Measurements from ENCODE around the gene IL22.
A peak's percentile ranks its signal among the peaks of the same experiment; 100 is the strongest.
"Not testable (repeated sequence)": the region's sequence is repeated elsewhere in the genome, so short reads cannot be mapped to it uniquely, and the experiment has no call there.

The IL22 gene

GRCh38 chr12:68225576-68226476, 27.6 kb downstream of the IL22 start, which contains the start of gene IL26:
TSS of gene IL26 (minus strand) at chr12:68225810. CDS start at chr12:68225756, 54 bp downstream.
- DNase-seq, result no peak

- no peak for DNase-seq
Measured at GRCh38 chr12:68224613-68225285, 28.7 kb downstream of the IL22 start.

- peak; percentile 83 for DNase-seq
Measured at GRCh38 chr12:68223067-68223747, 30.2 kb downstream of the IL22 start.

- DNase-seq, result no peak
Measured at GRCh38 chr12:68222326-68222725, 31.1 kb downstream of the IL22 start.

- no peak for DNase-seq
Measured at GRCh38 chr12:68221497-68221896, 31.9 kb downstream of the IL22 start.

- no peak for DNase-seq
Measured at GRCh38 chr12:68210875-68211274, 42.5 kb downstream of the IL22 start.

- DNase-seq, result not testable (repeated sequence)
Measured at GRCh38 chr12:68209048-68209728, 44.2 kb downstream of the IL22 start.

- no peak for DNase-seq
Measured at GRCh38 chr12:68207276-68207675, 46.1 kb downstream of the IL22 start.

GRCh38 chr12:68206446-68206845, 47.0 kb downstream of the IL22 start:
- DNase-seq, result no peak

GRCh38 chr12:68203460-68203875, 49.9 kb downstream of the IL22 start:
- DNase-seq, result peak; percentile 23

- no peak for DNase-seq
Measured at GRCh38 chr12:68200854-68201253, 52.5 kb downstream of the IL22 start.

- DNase-seq, result no peak
Measured at GRCh38 chr12:68199127-68199526, 54.3 kb downstream of the IL22 start.

- DNase-seq, result no peak
Measured at GRCh38 chr12:68198507-68199086, 54.8 kb downstream of the IL22 start.

Measured in CD4-positive, alpha-beta T cell treated with Interleukin-10 for 1 hour (primary cell).